ENCODE data around the gene IFRD1.

The IFRD1 gene

GRCh38 chr7:112495810-112496462, 45.7 kb downstream of the IFRD1 start:
- peak; percentile 78 for TF ChIP-seq CTCF (conservative IDR thresholded peaks at IDR 0.05; ENCODE audit: low read depth, low read length)
- no peak overlapping the region for H3K4me3 ChIP-seq (ENCODE audit: low read depth, low read length)
- DNase-seq (ENCODE audit: low read depth), result peak; percentile 85

- H3K4me3 ChIP-seq (ENCODE audit: low read depth, low read length), result no peak overlapping the region
- no peak for TF ChIP-seq CTCF (conservative IDR thresholded peaks at IDR 0.05; ENCODE audit: low read depth, low read length)
- DNase-seq (ENCODE audit: low read depth), result peak; percentile 56
Measured at GRCh38 chr7:112497481-112497880, 47.2 kb downstream of the IFRD1 start.

GRCh38 chr7:112500619-112501018, 50.4 kb downstream of the IFRD1 start:
- peak; percentile 29 for TF ChIP-seq CTCF (conservative IDR thresholded peaks at IDR 0.05; ENCODE audit: low read depth, low read length)
- peak; percentile 46 for DNase-seq (ENCODE audit: low read depth)
- H3K4me3 ChIP-seq (ENCODE audit: low read depth, low read length), result no peak overlapping the region

- DNase-seq (ENCODE audit: low read depth), result no peak
- TF ChIP-seq CTCF (conservative IDR thresholded peaks at IDR 0.05; ENCODE audit: low read depth, low read length), result no peak
- H3K4me3 ChIP-seq (ENCODE audit: low read depth, low read length), result no peak overlapping the region
Measured at GRCh38 chr7:112501801-112502503, 51.7 kb downstream of the IFRD1 start.

GRCh38 chr7:112502700-112503099, 52.4 kb downstream of the IFRD1 start:
- H3K4me3 ChIP-seq (ENCODE audit: low read depth, low read length), result no peak overlapping the region
- no peak for DNase-seq (ENCODE audit: low read depth)
- TF ChIP-seq CTCF (conservative IDR thresholded peaks at IDR 0.05; ENCODE audit: low read depth, low read length), result no peak

- no peak for DNase-seq (ENCODE audit: low read depth)
- no peak overlapping the region for H3K4me3 ChIP-seq (ENCODE audit: low read depth, low read length)
- TF ChIP-seq CTCF (conservative IDR thresholded peaks at IDR 0.05; ENCODE audit: low read depth, low read length), result no peak
Measured at GRCh38 chr7:112503361-112503972, 53.2 kb downstream of the IFRD1 start.
